H1 (cell line): ENCODE results near the gene GRID1. TPM values are rescaled to one million over a fixed set of nuclear protein-coding genes. Genes with fewer than 3 reads are reported as not detected.

Experiments
- BRCA1 ChIP-seq: IDR thresholded peaks from 2 replicates; pipeline ENCODE4 v1.6.1; 2012; ENCODE audit warnings: low read depth, low read length, improper control_type of control experiment
- polyA plus RNA-seq, 7 experiments: library from polyadenylated mRNA; depleted of rRNA in 3 of 7; stranded (reverse) in 5 of 7; unstranded in 2 of 7; fragments of >200 nt in 5 of 7; fragments of 200-250 nt in 2 of 7; gene quantifications; 1 replicate in 5 of 7; 2 replicates in 1 of 7; 4 replicates in 1 of 7; pipeline versions ENCODE4 v1.2.1 to v1.2.3, GENCODE V29; 2011 to 2013; ENCODE audit warnings: missing spikeins in 2 of 7, mixed read lengths in 2 of 7
- total RNA-seq: library from RNA; stranded (reverse); fragmentation: NEBNext Ultra II Directional; extraction: Animal tissue kit (Norgen Biotek cat#: 25700); gene quantifications from 2 replicates; pipeline ENCODE4 v1.2.1, GENCODE V29; 2021

Gene GRID1
- total and polyA plus RNA-seq, 2 of the 8 experiments (the other 6 are each of a cell fraction or from before 2014, with no cell fraction given) = 0.22 to 0.30 TPM

GRCh38 chr10:86289577-86289868, 77.1 kb downstream of the GRID1 start (continued):
- no peak for TF ChIP-seq BRCA1
